ENCODE data around the gene AKAP13.

- TF ChIP-seq POLR2A (IDR thresholded peaks at IDR 0.05; ENCODE audit: extremely low read depth, insufficient read length) (no peak), CTCF (IDR thresholded peaks at IDR 0.05; ENCODE audit: low read depth, low read length) (no peak)
- TF ChIP-seq, protein P1, sequence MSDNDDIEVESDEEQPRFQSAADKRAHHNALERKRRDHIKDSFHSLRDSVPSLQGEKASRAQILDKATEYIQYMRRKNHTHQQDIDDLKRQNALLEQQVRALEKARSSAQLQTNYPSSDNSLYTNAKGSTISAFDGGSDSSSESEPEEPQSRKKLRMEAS (IDR thresholded peaks at IDR 0.05; ENCODE audit: low read depth, low read length): no peak
Observed at GRCh38 chr15:85773249-85773648, 392.8 kb downstream of the AKAP13 start.

All from NB4 (cell line).